HG03432 (cell line): ENCODE results near the gene SFT2D3.

Experiments used
- ATAC-seq: cut with Tn5 transposase; IDR thresholded peaks from one replicate; pipeline ENCODE4 v1.9.1; 2021; ENCODE audit warnings: mild to moderate bottlenecking, moderate library complexity; ENCODE audit not compliant: unreplicated experiment

Gene SFT2D3

GRCh38 chr2:127705391-127706065, 4.2 kb downstream of the SFT2D3 start:
- ATAC-seq: no peak

GRCh38 chr2:127706215-127706990, 5.1 kb downstream of the SFT2D3 start:
- no peak for ATAC-seq

- no peak for ATAC-seq
Observed at GRCh38 chr2:127707890-127708648, 6.8 kb downstream of the SFT2D3 start.

GRCh38 chr2:127709336-127709735, 8.0 kb downstream of the SFT2D3 start:
- ATAC-seq: no peak

- no peak for ATAC-seq
Observed at GRCh38 chr2:127712999-127713398, 11.7 kb downstream of the SFT2D3 start.

- no peak for ATAC-seq
Observed at GRCh38 chr2:127713562-127713961, 12.3 kb downstream of the SFT2D3 start.

- no peak for ATAC-seq
Observed at GRCh38 chr2:127715778-127716449, 14.6 kb downstream of the SFT2D3 start.

- no peak for ATAC-seq
Observed at GRCh38 chr2:127718271-127718670, 17.0 kb downstream of the SFT2D3 start.

- ATAC-seq: no peak
Observed at GRCh38 chr2:127719301-127720218, 18.3 kb downstream of the SFT2D3 start.

GRCh38 chr2:127721311-127721977, 20.1 kb downstream of the SFT2D3 start:
- ATAC-seq: no peak

- ATAC-seq: no peak
Observed at GRCh38 chr2:127721978-127722355, 20.7 kb downstream of the SFT2D3 start.

GRCh38 chr2:127722807-127723206, 21.5 kb downstream of the SFT2D3 start:
- no peak for ATAC-seq

GRCh38 chr2:127726158-127726880, 25.0 kb downstream of the SFT2D3 start:
- ATAC-seq: no peak

- no peak for ATAC-seq
Observed at GRCh38 chr2:127733113-127733815, 32.0 kb downstream of the SFT2D3 start.

GRCh38 chr2:127733816-127734537, 32.7 kb downstream of the SFT2D3 start:
- ATAC-seq: no peak

GRCh38 chr2:127735044-127735443, 33.7 kb downstream of the SFT2D3 start:
- ATAC-seq: peak; percentile 13

GRCh38 chr2:127735537-127736399, 34.5 kb downstream of the SFT2D3 start:
- ATAC-seq: peak; percentile 83
